Suprapubic skin (tissue), 4 donors: ENCODE measurements around the gene PKLR. TPM values are rescaled to one million over a fixed set of nuclear protein-coding genes. Genes with fewer than 3 reads are reported as not detected.
A peak's percentile ranks its signal among the peaks of the same experiment; 100 is the strongest.

ENCODE experiments used
- DNase-seq, 2 donors: peaks; one replicate each; pipeline ENCODE4 v3.0.0-alpha.2; 2019; ENCODE audit warnings: low spot score in 2 of 2
- H3K27ac ChIP-seq: fragments of 200-600 bp; sonication (generic); one replicate; pipeline ENCODE4 v1.5.1; 2019
- H3K27me3 ChIP-seq: fragments of 200-600 bp; sonication (generic); one replicate; pipeline ENCODE4 v1.5.1; 2019
- H3K36me3 ChIP-seq: fragments of 200-600 bp; sonication (generic); one replicate; pipeline ENCODE4 v1.5.1; 2019
- H3K4me1 ChIP-seq: fragments of 200-600 bp; sonication (generic); one replicate; pipeline ENCODE4 v1.5.1; 2019
- H3K4me3 ChIP-seq: fragments of 200-600 bp; sonication (generic); one replicate; pipeline ENCODE4 v1.5.1; 2019; ENCODE audit warnings: mild to moderate bottlenecking
- H3K9me3 ChIP-seq: fragments of 200-600 bp; sonication (generic); one replicate; pipeline ENCODE4 v1.5.1; 2019
- CTCF ChIP-seq, 2 donors: fragments of 200-600 bp in 1 of 2; fragments of 450-650 bp in 1 of 2; sonication (generic) in 1 of 2; IDR thresholded peaks; one replicate each; pipeline ENCODE4 v1.5.1; 2016 to 2019; ENCODE audit warnings: antibody characterized with exemption in 2 of 2, mild to moderate bottlenecking in 1 of 2, moderate library complexity in 1 of 2
- EP300 ChIP-seq: sonication (generic); formaldehyde crosslinking; IDR thresholded peaks from one replicate; pipeline ENCODE4 v1.6.1; 2017; ENCODE audit warnings: antibody characterized with exemption
- POLR2A ChIP-seq, 2 donors: fragments of 450-650 bp; IDR thresholded peaks; one replicate each; pipeline ENCODE4 v1.6.1; 2017; ENCODE audit warnings: antibody characterized with exemption in 2 of 2, mild to moderate bottlenecking in 2 of 2, moderate library complexity in 2 of 2
- POLR2AphosphoS5 ChIP-seq, 3 donors: sonication (generic); formaldehyde crosslinking; IDR thresholded peaks; one replicate each; pipeline ENCODE4 v1.6.1; 2017; ENCODE audit warnings: antibody characterized with exemption in 3 of 3
- WGBS: methylation state at CpG from one replicate; pipeline ENCODE4 v1.1.5; 2018; 5-methylcytosine and 5-hydroxymethylcytosine counted together
- total RNA-seq, 4 donors: library from RNA; depleted of rRNA; stranded (reverse); fragments of >200 nt; gene quantifications; one replicate each; pipeline ENCODE4 v1.1.0, GENCODE V29; 2016

Gene PKLR
- total RNA-seq, 4 donors from 2014 or later, result 0.24 to 2.5 (median 2.1) TPM

GRCh38 chr1:155284476-155284875 is 16.8 kb downstream of the PKLR start:
- no peaks in the 10 kb centered on the region for H3K27me3 ChIP-seq
- 97% methylated on average over 10 of the region's 12 CpGs for WGBS
- H3K9me3 ChIP-seq, result no peaks in the 10 kb centered on the region
- DNase-seq, result no peak
- H3K4me1 ChIP-seq, result no peaks in the 10 kb centered on the region
- TF ChIP-seq POLR2A (IDR thresholded peaks at IDR 0.05) (no peak), POLR2AphosphoS5 (IDR thresholded peaks at IDR 0.05) (no peak), CTCF (IDR thresholded peaks at IDR 0.05) (no peak), EP300 (no peak)
- peaks cover 9% of the 10 kb centered on the region for H3K36me3 ChIP-seq
- H3K4me3 ChIP-seq, result no peak overlapping the region
- H3K27ac ChIP-seq, result no peak overlapping the region

GRCh38 chr1:155282488-155283091 is 18.6 kb downstream of the PKLR start:
- 93% methylated on average over 25 of the region's 29 CpGs for WGBS
- H3K4me3 ChIP-seq, result no peak overlapping the region

GRCh38 chr1:155279268-155279667 is 22.0 kb downstream of the PKLR start:
- no peak for DNase-seq
- H3K9me3 ChIP-seq, result no peaks in the 10 kb centered on the region
- peaks cover 22% of the 10 kb centered on the region for H3K4me1 ChIP-seq
- H3K27ac ChIP-seq, result no peak overlapping the region
- TF ChIP-seq POLR2A (IDR thresholded peaks at IDR 0.05) (no peak), EP300 (no peak), POLR2AphosphoS5 (IDR thresholded peaks at IDR 0.05) (no peak), CTCF (IDR thresholded peaks at IDR 0.05) (no peak)
- no peaks in the 10 kb centered on the region for H3K36me3 ChIP-seq
- no peaks in the 10 kb centered on the region for H3K27me3 ChIP-seq
- H3K4me3 ChIP-seq, result no peak overlapping the region
- 83% methylated on average over 2 of the region's 2 CpGs for WGBS

More at GRCh38 chr1:155282488-155283091, 18.6 kb downstream of the PKLR start:
- Histone ChIP-seq H3K27ac (no peak overlapping the region), H3K9me3 (no peaks in the 10 kb centered on the region), H3K36me3 (peaks cover 2% of the 10 kb centered on the region), H3K4me1 (peaks cover 14% of the 10 kb centered on the region), H3K27me3 (no peaks in the 10 kb centered on the region)
- TF ChIP-seq EP300 (no peak), POLR2AphosphoS5 (IDR thresholded peaks at IDR 0.05) (no peak), CTCF (IDR thresholded peaks at IDR 0.05) (no peak), POLR2A (IDR thresholded peaks at IDR 0.05) (no peak)
- no peak for DNase-seq

- H3K36me3 ChIP-seq, result no peaks in the 10 kb centered on the region
- TF ChIP-seq EP300, result no peak
- no peak for TF ChIP-seq POLR2AphosphoS5 (IDR thresholded peaks at IDR 0.05)
- no peak for TF ChIP-seq CTCF (IDR thresholded peaks at IDR 0.05)
- no peak for TF ChIP-seq POLR2A (IDR thresholded peaks at IDR 0.05)
- peaks cover 26% of the 10 kb centered on the region for H3K4me1 ChIP-seq
- 45% methylated on average over 10 of the region's 10 CpGs for WGBS
- no peaks in the 10 kb centered on the region for H3K9me3 ChIP-seq
- DNase-seq, result no peak
- peak overlapping the region; percentile 81 for H3K4me3 ChIP-seq
- no peaks in the 10 kb centered on the region for H3K27me3 ChIP-seq
- no peak overlapping the region for H3K27ac ChIP-seq
Observed at GRCh38 chr1:155278689-155279160, 22.5 kb downstream of the PKLR start.

GRCh38 chr1:155277902-155278688 is 23.1 kb downstream of the PKLR start:
- H3K27me3 ChIP-seq, result no peaks in the 10 kb centered on the region
- no peaks in the 10 kb centered on the region for H3K36me3 ChIP-seq
- no peaks in the 10 kb centered on the region for H3K9me3 ChIP-seq
- H3K4me3 ChIP-seq, result peak overlapping the region; percentile 81
- peaks cover 28% of the 10 kb centered on the region for H3K4me1 ChIP-seq
- TF ChIP-seq CTCF (IDR thresholded peaks at IDR 0.05) (peak in 1 of 2 donors; percentile 39), EP300 (no peak)
- WGBS, result 0% methylated on average over 4 of the region's 29 CpGs
- peak in 1 of 2 donors; percentile 84 for DNase-seq
- H3K27ac ChIP-seq, result peak overlapping the region; percentile 63
